Mesothelial cell of epicardium (in vitro differentiated cells): ENCODE measurements around the gene TESK2. TPM values are rescaled to one million over a fixed set of nuclear protein-coding genes. Genes with fewer than 3 reads are reported as not detected.
A peak's percentile ranks its signal among the peaks of the same experiment; 100 is the strongest.
"Not testable (repeated sequence)": the region's sequence is repeated elsewhere in the genome, so short reads cannot be mapped to it uniquely, and the experiment has no call there.

Experiments
- DNase-seq, 2 experiments: peaks; one replicate each; pipeline ENCODE4 v3.0.0; 2021; ENCODE audit warnings: low spot score in 2 of 2; ENCODE audit not compliant: unreplicated experiment in 2 of 2
- H3K27ac Mint-ChIP-seq: 2 replicates; pipeline ENCODE4 v1.8.0; 2021; ENCODE audit warnings: mixed read lengths
- H3K27me3 Mint-ChIP-seq: 2 replicates; pipeline ENCODE4 v1.8.0; 2021; ENCODE audit warnings: low read depth, mixed read lengths
- H3K36me3 Mint-ChIP-seq: 2 replicates; pipeline ENCODE4 v1.8.0; 2021; ENCODE audit warnings: mixed read lengths
- H3K4me1 Mint-ChIP-seq: 2 replicates; pipeline ENCODE4 v1.8.0; 2021; ENCODE audit warnings: mixed read lengths
- H3K4me3 Mint-ChIP-seq: 2 replicates; pipeline ENCODE4 v1.8.0; 2021; ENCODE audit warnings: mild to moderate bottlenecking, moderate library complexity, mixed read lengths
- H3K9me3 Mint-ChIP-seq: 2 replicates; pipeline ENCODE4 v1.8.0; 2021; ENCODE audit warnings: mixed read lengths
- total RNA-seq: library from RNA; stranded (reverse); gene quantifications from 3 replicates; pipeline ENCODE4 v1.2.1, GENCODE V29; 2021
- TF ChIP-seq, protein P1 (sequence below): fragments of 200-600 bp; sonication (generic); IDR thresholded peaks from one replicate; pipeline ENCODE4 v1.5.0; 2021; ENCODE audit warnings: antibody characterized with exemption; ENCODE audit not compliant: unreplicated experiment

TESK2 gene
- total RNA-seq, 1 donor from 2014 or later = 4.3 TPM

DNA sequence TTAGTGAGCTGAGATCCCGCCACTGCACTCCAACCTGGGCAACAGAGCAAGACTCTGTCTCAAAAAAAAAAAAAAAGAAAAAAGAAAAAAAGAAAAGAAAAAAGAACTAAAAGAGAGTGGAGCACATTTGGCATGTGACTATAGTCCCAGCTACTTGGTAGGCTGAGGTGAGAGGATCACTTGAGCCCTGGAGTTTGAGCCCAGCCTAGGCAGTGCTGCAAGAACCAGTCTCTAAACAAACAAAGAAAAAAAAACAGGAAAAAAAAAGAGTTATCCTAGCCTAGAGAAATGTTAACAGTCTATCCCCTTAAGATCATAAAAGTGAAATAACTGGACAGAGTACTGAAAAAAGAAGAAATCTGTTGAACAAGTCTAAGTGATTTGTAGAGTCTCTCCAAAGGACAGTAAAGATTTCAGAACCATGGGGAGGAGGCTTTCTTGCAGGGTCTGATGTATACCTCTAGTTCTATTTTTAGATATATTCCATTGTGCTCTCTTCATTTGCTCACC, 35.2 kb upstream of the TESK2 start:
- Mint-ChIP-seq H3K27me3 (peaks cover 45% of the 10 kb centered on the region), H3K36me3 (no peaks in the 10 kb centered on the region), H3K4me1 (peaks cover 19% of the 10 kb centered on the region), H3K27ac (no peak overlapping the region), H3K4me3 (no peak overlapping the region), H3K9me3 (no peaks in the 10 kb centered on the region)
- no peak for DNase-seq
- TF ChIP-seq, protein P1, sequence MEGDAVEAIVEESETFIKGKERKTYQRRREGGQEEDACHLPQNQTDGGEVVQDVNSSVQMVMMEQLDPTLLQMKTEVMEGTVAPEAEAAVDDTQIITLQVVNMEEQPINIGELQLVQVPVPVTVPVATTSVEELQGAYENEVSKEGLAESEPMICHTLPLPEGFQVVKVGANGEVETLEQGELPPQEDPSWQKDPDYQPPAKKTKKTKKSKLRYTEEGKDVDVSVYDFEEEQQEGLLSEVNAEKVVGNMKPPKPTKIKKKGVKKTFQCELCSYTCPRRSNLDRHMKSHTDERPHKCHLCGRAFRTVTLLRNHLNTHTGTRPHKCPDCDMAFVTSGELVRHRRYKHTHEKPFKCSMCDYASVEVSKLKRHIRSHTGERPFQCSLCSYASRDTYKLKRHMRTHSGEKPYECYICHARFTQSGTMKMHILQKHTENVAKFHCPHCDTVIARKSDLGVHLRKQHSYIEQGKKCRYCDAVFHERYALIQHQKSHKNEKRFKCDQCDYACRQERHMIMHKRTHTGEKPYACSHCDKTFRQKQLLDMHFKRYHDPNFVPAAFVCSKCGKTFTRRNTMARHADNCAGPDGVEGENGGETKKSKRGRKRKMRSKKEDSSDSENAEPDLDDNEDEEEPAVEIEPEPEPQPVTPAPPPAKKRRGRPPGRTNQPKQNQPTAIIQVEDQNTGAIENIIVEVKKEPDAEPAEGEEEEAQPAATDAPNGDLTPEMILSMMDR = no peak

DNA sequence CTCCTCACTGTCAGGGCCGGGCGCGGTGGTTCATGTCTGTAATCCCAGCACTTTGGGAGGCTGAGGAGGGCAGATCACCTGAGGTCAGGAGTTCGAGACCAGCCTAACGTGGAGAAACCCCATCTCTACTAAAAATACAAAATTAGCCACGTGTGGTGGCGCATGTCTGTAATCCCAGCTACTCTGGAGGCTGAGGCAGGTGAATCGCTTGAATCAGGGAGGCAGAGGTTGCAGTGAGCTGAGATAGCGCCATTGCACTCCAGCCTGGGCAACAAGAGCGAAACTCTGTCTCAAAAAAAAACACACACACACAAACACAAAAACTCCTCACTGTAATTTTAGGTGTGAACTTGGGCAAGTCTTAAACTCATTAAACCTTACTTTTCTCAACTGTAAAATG, 33.0 kb upstream of the TESK2 start:
- H3K27me3 Mint-ChIP-seq = peaks cover 30% of the 10 kb centered on the region
- H3K4me3 Mint-ChIP-seq, H3K9me3 Mint-ChIP-seq, H3K27ac Mint-ChIP-seq, H3K36me3 Mint-ChIP-seq, DNase-seq: not testable (repeated sequence)
- H3K4me1 Mint-ChIP-seq = peaks cover 27% of the 10 kb centered on the region

DNA sequence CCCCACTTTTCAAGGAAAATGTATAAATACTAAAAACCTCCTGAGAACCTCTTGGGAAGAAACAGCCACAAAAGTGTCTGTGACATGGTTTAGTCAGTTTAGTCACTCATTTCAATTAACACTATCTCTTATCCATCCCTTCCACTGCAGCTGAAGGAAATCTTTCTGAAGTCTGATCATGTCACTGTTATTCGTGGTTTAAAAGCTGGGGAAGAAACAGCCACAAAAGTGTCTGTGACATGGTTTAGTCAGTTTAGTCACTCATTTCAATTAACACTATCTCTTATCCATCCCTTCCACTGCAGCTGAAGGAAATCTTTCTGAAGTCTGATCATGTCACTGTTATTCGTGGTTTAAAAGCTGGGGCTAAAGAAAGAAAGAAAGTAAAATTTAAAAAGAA, 32.6 kb upstream of the TESK2 start:
- H3K36me3 Mint-ChIP-seq, DNase-seq, H3K9me3 Mint-ChIP-seq, H3K4me3 Mint-ChIP-seq, H3K27ac Mint-ChIP-seq: not testable (repeated sequence)
- peaks cover 26% of the 10 kb centered on the region for H3K27me3 Mint-ChIP-seq
- peaks cover 31% of the 10 kb centered on the region for H3K4me1 Mint-ChIP-seq

DNA sequence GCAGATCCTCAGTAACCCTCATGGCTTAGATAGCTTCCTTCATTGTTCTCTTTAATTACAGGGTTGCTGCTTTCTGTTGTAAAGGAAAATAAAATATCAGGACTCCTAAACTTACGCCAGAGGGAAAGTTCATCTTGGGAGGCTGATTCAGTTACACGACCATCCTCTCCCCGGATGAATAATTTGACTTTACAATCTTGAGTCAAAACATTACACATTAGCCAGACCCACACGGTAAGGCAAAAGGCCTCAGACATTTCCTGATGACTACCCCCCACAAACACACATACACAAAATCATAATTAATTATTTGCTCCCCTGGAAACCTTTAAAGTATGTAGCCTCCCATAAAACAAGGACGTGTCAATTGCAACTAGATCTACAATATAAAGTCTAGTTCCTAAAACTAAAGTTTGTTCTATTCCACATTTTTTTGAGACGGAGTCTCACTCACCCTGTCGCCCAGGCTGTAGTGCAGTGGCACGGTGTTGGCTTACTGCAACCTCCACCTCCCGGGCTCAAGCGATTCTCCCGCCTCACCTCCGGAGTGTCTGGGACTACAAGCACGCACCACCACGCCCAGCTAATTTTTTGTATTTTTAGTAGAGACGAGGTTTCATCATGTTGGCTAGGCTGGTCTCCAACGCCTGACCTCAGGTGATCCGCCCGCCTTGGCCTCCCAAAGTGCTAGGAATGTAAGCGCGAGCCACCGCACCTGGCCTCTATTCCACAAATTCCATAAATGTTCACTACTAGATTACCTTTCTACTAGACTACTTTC, 31.6 kb upstream of the TESK2 start:
- Mint-ChIP-seq H3K36me3 (no peaks in the 10 kb centered on the region), H3K4me1 (peaks cover 31% of the 10 kb centered on the region), H3K27ac (peak overlapping the region; percentile 91), H3K27me3 (peaks cover 20% of the 10 kb centered on the region), H3K4me3 (peak overlapping the region; percentile 94), H3K9me3 (no peaks in the 10 kb centered on the region)
- TF ChIP-seq, protein P1 = no peak
- DNase-seq = no peak

DNA sequence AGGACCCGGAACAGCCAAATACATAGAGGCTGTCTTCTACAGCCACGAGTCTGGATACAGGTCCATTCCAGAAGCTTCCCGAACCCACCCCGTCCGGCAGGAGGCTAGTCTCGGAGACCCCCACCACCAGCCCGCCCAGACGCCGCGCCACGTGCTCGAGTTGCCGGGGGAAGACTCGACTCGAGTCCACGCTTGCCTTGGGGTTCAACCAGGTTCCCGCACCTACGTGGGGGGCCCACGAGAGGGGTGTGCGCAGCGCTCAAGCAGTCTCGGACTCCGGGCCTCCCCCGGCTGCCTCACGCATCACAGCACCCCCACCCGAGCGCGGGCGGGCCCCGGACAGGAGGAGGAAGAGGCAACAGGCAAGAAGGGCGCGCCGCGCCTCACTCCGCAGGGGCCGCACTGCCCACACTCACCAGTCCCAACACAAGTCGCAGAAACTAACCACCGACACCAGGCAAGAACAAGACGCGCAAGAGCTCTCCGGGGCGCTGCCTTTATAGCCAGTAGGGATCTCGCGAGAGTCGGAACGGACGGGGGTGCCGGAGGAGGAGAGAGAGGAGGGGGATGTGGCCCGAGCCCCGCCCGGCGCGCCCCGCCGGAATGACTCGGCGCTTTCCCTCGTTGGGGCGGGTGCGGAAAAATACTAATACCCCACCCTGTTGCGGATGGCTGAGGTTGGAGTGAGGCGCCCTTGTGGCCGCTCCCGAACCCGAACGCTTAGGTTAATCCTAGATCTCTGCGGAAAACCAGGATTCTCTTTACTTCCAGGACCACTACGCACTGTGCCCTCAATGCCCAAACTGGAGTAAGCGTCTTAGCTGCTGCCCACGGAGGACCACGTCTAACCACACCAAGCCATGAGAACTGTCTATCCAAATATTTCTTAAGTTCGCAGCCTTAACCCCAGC, 30.7 kb upstream of the TESK2 start, which contains the start of gene PRDX1:
Gene PRDX1, minus strand, starts transcription at position 472 of the 911 bp plus-strand sequence. CDS start 2,841 bp downstream, outside the sequence.
- TF ChIP-seq, protein P1 = no peak
- Mint-ChIP-seq H3K4me1 (peaks cover 31% of the 10 kb centered on the region), H3K4me3 (peak within 1 kb of the TSS; percentile 94), H3K27me3 (peaks cover 15% of the 10 kb centered on the region), H3K27ac (peak within 1 kb of the TSS; percentile 91), H3K9me3 (no peaks in the 10 kb centered on the region), H3K36me3 (peaks cover 6% of the 10 kb centered on the region)
- DNase-seq = peak; percentile 92 to 98

DNA sequence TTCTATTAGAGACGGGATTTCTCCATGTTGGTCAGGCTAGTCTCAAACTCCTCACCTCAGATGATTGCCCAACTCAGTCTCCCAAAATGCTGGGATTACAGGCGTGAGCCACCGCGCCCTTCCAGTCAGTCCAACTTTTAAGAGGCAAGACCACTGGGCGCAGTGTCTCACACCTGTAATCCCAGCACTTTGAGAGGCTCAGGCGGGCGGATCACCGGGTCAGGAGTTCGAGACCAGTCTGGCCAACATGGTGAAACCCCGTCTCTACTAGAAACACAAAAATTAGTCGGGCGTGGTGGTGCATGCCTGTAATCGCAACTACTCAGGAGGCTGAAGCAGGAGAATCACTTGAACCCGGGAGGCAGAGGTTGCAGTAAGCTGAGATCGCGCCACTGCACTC, 28.8 kb upstream of the TESK2 start:
- H3K4me1 Mint-ChIP-seq = peaks cover 26% of the 10 kb centered on the region
- peak overlapping the region; percentile 94 for H3K4me3 Mint-ChIP-seq
- H3K36me3 Mint-ChIP-seq = peaks cover 22% of the 10 kb centered on the region
- not testable (repeated sequence) for H3K9me3 Mint-ChIP-seq, DNase-seq, H3K27me3 Mint-ChIP-seq, H3K27ac Mint-ChIP-seq
